Kidney (tissue), 14 donors: Measurements from ENCODE around the gene MYL12B. TPM values are rescaled to one million over a fixed set of nuclear protein-coding genes. Genes with fewer than 3 reads are reported as not detected.

Experiments
- DNase-seq, 5 donors: peaks; one replicate each; pipeline ENCODE4 v3.0.0-alpha.2; 2013 to 2020
- FAIRE-seq: peaks from 2 replicates; lab custom pipeline; 2012; peaks lifted over from hg19 to GRCh38; lab: Jason Lieb, UNC
- H3K27ac ChIP-seq, 2 donors: one replicate each; pipeline ENCODE4 v1.7.0; 2013; ENCODE audit warnings: low read depth in 2 of 2, low read length in 2 of 2, inconsistent platforms in 1 of 2
- H3K27me3 ChIP-seq: one replicate; pipeline ENCODE4 v1.7.1; 2013; ENCODE audit warnings: low read length, inconsistent platforms; ENCODE audit not compliant: control insufficient read depth, insufficient read depth
- H3K36me3 ChIP-seq, 3 donors: one replicate each; pipeline versions ENCODE4 v1.7.0 to v1.7.1; 2013; ENCODE audit warnings: low read length in 3 of 3, control low read depth in 1 of 3, inconsistent platforms in 1 of 3; ENCODE audit not compliant: insufficient read depth in 3 of 3, control insufficient read depth in 2 of 3
- H3K4me1 ChIP-seq, 3 donors: one replicate each; pipeline versions ENCODE4 v1.7.0 to v1.7.1; 2013; ENCODE audit warnings: low read length in 3 of 3, inconsistent platforms in 1 of 3, low read depth in 1 of 3; ENCODE audit not compliant: control insufficient read depth in 2 of 3, insufficient read depth in 2 of 3
- H3K4me3 ChIP-seq, 3 donors: one replicate each; pipeline versions ENCODE4 v1.7.0 to v1.8.1; 2013; ENCODE audit warnings: low read length in 3 of 3, control low read depth in 1 of 3, inconsistent platforms in 1 of 3
- H3K9ac ChIP-seq, 3 donors: one replicate each; pipeline versions ENCODE4 v1.7.0 to v1.7.1; 2013; ENCODE audit warnings: low read length in 3 of 3, control low read depth in 1 of 3, inconsistent platforms in 1 of 3
- H3K9me3 ChIP-seq, 3 donors: one replicate each; pipeline versions ENCODE4 v1.7.0 to v1.7.1; 2013; ENCODE audit warnings: low read length in 3 of 3, control low read depth in 1 of 3, inconsistent platforms in 1 of 3; ENCODE audit not compliant: control insufficient read depth in 2 of 3, insufficient read depth in 1 of 3
- intact Hi-C: fragments of 100-400 bp; cut with DNase I; formaldehyde crosslinking; loops from one replicate; pipeline ENCODE4 v1.11.1; 2022
- polyA plus RNA-seq: library from polyadenylated mRNA; stranded (reverse); fragments of 350-450 nt; fragmentation: Illumina TruSeq; extraction: RNeasy Lipid Tissue Mini Kit (QIAGEN cat#74804); gene quantifications from one replicate; pipeline ENCODE4 v1.2.3, GENCODE V29; 2014; ENCODE audit warnings: low read depth, low replicate concordance; ENCODE audit not compliant: insufficient read depth
- total RNA-seq: library from RNA; stranded (reverse); fragmentation: NEBNext Ultra II Directional; extraction: Animal tissue kit (Norgen Biotek cat#: 25700); gene quantifications from one replicate; pipeline ENCODE4 v1.2.1, GENCODE V29; 2021
- TF ChIP-seq, protein P1 (sequence below): IDR thresholded peaks from 3 replicates; pipeline ENCODE4 v1.5.1; 2012; ENCODE audit warnings: mild to moderate bottlenecking, moderate library complexity, borderline replicate concordance; ENCODE audit not compliant: insufficient read depth; ENCODE audit errors: extremely low read depth
- donor health status: control.
- donor health status: control.
- donor health status: control.
- donor health status: control.
- donor health status: control.
- donor health status: DM: yes; HTN: yes; CAD: no.
- donor health status: Normal renal cell carcinoma (clear cell type).

MYL12B gene
- total and polyA plus RNA-seq, 2 donors from 2014 or later, result 448 to 884 TPM

DNA sequence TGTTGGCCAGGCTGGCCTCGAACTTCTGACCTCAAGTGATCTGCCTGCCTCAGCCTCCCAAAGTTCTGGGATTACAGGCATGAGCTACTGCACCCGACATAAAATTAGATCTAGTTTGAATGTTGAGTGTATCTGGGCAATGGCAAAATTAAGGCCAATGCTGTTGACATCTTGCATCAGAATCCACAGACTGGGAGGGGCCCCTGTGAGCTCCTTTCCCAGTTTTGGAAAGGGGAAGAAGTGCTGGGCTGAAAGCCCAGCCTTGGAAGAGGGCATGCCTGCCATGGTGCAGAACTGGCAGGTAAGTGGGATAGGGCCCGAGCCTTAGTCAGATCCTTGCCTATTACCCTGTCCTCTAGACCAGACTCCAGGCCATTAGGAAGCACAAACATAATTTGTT is 37.7 kb upstream of the MYL12B start:
- no peaks in the 10 kb centered on the region for H3K27me3 ChIP-seq
- no peak for DNase-seq
- no peak overlapping the region for H3K4me3 ChIP-seq
- H3K9ac ChIP-seq, result no peak overlapping the region
- H3K9me3 ChIP-seq, result no peaks in the 10 kb centered on the region
- TF ChIP-seq, protein P1, sequence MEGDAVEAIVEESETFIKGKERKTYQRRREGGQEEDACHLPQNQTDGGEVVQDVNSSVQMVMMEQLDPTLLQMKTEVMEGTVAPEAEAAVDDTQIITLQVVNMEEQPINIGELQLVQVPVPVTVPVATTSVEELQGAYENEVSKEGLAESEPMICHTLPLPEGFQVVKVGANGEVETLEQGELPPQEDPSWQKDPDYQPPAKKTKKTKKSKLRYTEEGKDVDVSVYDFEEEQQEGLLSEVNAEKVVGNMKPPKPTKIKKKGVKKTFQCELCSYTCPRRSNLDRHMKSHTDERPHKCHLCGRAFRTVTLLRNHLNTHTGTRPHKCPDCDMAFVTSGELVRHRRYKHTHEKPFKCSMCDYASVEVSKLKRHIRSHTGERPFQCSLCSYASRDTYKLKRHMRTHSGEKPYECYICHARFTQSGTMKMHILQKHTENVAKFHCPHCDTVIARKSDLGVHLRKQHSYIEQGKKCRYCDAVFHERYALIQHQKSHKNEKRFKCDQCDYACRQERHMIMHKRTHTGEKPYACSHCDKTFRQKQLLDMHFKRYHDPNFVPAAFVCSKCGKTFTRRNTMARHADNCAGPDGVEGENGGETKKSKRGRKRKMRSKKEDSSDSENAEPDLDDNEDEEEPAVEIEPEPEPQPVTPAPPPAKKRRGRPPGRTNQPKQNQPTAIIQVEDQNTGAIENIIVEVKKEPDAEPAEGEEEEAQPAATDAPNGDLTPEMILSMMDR, result no peak
- H3K4me1 ChIP-seq, result peaks cover 0 to 4% (median 2%) of the 10 kb centered on the region in 3 donors
- FAIRE-seq, result no peak
- H3K27ac ChIP-seq, result no peak overlapping the region
- intact Hi-C loops, result no loop called here
- H3K36me3 ChIP-seq, result no peaks in the 10 kb centered on the region

DNA sequence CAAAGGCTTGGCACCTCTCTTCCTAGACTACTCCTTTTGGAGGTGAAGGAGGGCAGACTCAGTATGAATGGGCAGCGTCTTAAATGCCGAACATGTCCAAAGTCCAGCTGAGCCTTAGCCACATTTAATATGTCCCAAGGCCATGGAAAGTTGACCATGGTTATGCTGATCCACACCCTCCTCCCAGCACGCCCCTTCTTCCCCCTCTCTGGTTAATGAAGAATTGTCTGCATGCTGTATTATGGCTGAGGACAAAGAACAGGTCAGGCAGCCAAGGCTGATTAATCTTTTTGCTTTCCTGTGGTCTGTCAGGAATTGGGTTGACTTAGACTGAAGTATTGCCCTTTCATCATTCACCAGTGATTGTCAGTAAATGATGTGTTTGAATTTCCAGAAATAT is 36.3 kb upstream of the MYL12B start:
- Histone ChIP-seq H3K27ac (no peak overlapping the region), H3K27me3 (no peaks in the 10 kb centered on the region), H3K9ac (no peak overlapping the region), H3K4me1 (peaks cover 0 to 4% (median 2%) of the 10 kb centered on the region in 3 donors), H3K9me3 (no peaks in the 10 kb centered on the region), H3K36me3 (no peaks in the 10 kb centered on the region), H3K4me3 (no peak overlapping the region)
- DNase-seq (no peak), FAIRE-seq (no peak)
- TF ChIP-seq, protein P1, result no peak
- intact Hi-C loops, result no loop called here

DNA sequence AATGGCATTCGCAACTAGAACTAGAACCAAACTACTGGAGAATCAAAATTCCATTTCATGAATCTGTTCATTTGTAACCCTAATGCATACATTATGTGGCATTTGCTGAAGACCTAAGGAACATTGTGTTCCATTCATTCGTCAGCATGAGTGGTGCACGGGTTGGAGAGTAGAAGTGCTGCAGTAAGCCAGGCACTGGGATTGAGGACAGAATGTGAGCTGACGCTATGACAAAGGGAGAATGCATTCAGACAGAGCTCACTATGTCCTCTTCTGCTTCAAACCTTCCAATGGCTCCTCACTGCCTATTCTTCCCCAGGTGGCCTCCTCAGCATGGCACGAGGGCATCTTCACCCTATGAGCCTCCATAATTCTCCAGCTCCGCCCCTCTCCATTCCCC is 35.9 kb upstream of the MYL12B start:
- Histone ChIP-seq H3K9ac (no peak overlapping the region), H3K36me3 (no peaks in the 10 kb centered on the region), H3K27ac (no peak overlapping the region), H3K27me3 (no peaks in the 10 kb centered on the region), H3K9me3 (no peaks in the 10 kb centered on the region), H3K4me3 (no peak overlapping the region), H3K4me1 (peaks cover 0 to 4% (median 2%) of the 10 kb centered on the region in 3 donors)
- TF ChIP-seq, protein P1, result no peak
- no peak for FAIRE-seq
- intact Hi-C loops, result no loop called here
- DNase-seq, result no peak
